ENCODE measurements around the gene PDE4A.

DNA sequence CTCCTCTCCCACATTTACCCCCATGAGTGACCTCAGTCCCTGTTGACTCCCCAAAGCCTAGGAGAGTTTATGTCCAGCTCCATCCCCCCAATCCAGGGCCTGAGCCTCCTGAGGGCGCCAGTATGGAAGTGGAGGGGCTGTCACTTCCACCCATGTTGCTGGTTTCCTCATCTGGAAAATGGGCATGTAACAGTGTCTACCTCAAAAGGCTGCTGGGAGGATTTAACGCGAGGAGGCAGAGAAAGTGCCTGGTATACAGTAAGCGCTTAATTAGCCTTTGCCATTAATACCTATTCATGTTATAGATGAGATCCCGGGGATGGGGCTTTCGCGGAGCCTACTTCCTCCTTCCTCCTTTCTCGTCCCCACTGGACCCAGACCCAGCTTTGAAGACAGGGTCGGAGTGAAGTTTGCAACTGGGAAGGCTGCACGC is 40.4 kb upstream of the PDE4A start:
- no peak for TF ChIP-seq POLR2A (IDR thresholded peaks at IDR 0.05; ENCODE audit: low read length)
- TF ChIP-seq GATA1 (IDR thresholded peaks at IDR 0.05; ENCODE audit: low read depth, low read length) = no peak
